Spleen (tissue), 7 donors: ENCODE data around the gene LYRM1.

Experiments used
- CTCF ChIP-seq, 11 experiments: fragments of 200-600 bp in 7 of 11; fragments of 450-650 bp in 4 of 11; sonication (generic) in 4 of 11; IDR thresholded peaks in 8 of 11; conservative IDR thresholded peaks in 3 of 11; 1 replicate in 7 of 11; 2 replicates in 4 of 11; pipeline versions ENCODE4 v1.4.0 to v1.8.0; 2016 to 2021; ENCODE audit warnings: antibody characterized with exemption in 11 of 11, inconsistent platforms in 4 of 11, mild to moderate bottlenecking in 1 of 11
- POLR2A ChIP-seq, 3 donors: fragments of 450-650 bp; IDR thresholded peaks; one replicate each; pipeline ENCODE4 v1.5.1; 2017; ENCODE audit warnings: antibody characterized with exemption in 3 of 3, mild to moderate bottlenecking in 1 of 3
- POLR2AphosphoS5 ChIP-seq, 3 donors: sonication (generic); formaldehyde crosslinking; IDR thresholded peaks; one replicate each; pipeline ENCODE4 v1.5.1; 2017; ENCODE audit warnings: antibody characterized with exemption in 3 of 3
- donor health status: DM: no; HTN: no; CAD: no; lungs with moderate emphysema.
- donor health status: DM: no; HTN: no; CAD: no.
- donor health status: DM: no; HTN: no; CAD: no.

GRCh38 chr16:20950294-20950693, 49.7 kb downstream of the LYRM1 start:
- TF ChIP-seq CTCF (IDR thresholded peaks at IDR 0.05 in 8 of 11, conservative IDR thresholded peaks at IDR 0.05 in 3 of 11) (no peak), POLR2AphosphoS5 (IDR thresholded peaks at IDR 0.05) (no peak), POLR2A (IDR thresholded peaks at IDR 0.05) (no peak)
